ENCODE data around the gene CPT1B.

DNA sequence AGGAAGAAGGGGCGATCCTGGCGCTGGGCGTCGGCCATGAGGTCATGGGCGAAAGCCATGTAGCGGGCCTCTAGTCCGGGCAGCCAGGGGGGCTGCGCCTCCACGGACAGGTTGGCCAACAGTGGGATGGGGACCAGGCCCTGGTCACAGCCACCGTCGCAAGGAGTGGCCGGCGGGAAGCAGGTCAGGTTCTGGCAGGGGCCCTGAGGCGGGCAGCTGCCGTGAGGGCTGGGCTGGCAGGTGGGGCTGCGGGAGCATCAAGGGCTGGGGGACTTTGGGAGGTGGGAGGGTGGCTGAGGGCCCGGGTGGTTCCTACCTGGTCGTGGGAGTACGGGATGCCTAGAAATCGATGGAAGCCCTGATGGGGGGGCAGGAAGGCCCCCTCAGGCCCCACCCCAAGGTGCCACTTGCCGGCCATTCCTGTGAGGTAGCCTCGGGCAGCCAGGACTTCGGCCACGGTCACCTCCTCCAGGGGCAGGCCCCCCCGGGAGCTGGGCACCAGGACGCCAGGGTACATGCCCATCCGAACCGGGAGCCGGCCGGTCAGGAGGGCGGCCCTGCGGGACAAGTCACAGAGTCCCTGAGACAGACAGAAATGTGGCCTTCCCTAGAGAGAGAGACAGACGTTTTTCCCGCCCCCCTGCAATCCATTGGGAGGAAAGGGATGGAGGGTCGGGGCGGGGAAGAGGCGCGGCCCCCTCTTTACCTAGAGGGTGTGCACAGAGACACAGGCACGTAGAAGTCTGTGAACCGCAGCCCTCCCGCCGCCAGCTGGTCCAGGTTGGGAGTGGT, 48.8 kb upstream of the CPT1B start:
- TF ChIP-seq, protein P1, sequence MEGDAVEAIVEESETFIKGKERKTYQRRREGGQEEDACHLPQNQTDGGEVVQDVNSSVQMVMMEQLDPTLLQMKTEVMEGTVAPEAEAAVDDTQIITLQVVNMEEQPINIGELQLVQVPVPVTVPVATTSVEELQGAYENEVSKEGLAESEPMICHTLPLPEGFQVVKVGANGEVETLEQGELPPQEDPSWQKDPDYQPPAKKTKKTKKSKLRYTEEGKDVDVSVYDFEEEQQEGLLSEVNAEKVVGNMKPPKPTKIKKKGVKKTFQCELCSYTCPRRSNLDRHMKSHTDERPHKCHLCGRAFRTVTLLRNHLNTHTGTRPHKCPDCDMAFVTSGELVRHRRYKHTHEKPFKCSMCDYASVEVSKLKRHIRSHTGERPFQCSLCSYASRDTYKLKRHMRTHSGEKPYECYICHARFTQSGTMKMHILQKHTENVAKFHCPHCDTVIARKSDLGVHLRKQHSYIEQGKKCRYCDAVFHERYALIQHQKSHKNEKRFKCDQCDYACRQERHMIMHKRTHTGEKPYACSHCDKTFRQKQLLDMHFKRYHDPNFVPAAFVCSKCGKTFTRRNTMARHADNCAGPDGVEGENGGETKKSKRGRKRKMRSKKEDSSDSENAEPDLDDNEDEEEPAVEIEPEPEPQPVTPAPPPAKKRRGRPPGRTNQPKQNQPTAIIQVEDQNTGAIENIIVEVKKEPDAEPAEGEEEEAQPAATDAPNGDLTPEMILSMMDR (IDR thresholded peaks at IDR 0.05): no peak
- TF ChIP-seq POLR2A (IDR thresholded peaks at IDR 0.05): no peak

Measured in right lobe of liver (tissue), 4 donors.